Ramos (cell line): ENCODE results near the gene CMTM2.
"Not testable (repeated sequence)": the region's sequence is repeated elsewhere in the genome, so short reads cannot be mapped to it uniquely, and the experiment has no call there.

Source experiments
- in situ Hi-C: fragments of 300-500 bp; cut with MboI; formaldehyde crosslinking; loops from one replicate; pipeline ENCODE4 v1.14.3; 2022; ENCODE audit warnings: low sequenced_read_pairs; ENCODE audit not compliant: unreplicated experiment

Gene CMTM2

GRCh38 chr16:66580605-66581209 is 1.4 kb downstream of the CMTM2 start:
- in situ Hi-C loops: no loop called here

GRCh38 chr16:66581246-66581952 is 2.1 kb downstream of the CMTM2 start:
- in situ Hi-C loops: no loop called here

GRCh38 chr16:66585481-66586239 is 6.4 kb downstream of the CMTM2 start:
- in situ Hi-C loops: no loop called here

GRCh38 chr16:66587881-66588600 is 8.8 kb downstream of the CMTM2 start:
- in situ Hi-C loops: no loop called here

- in situ Hi-C loops: no loop called here
These were observed 9.9 kb downstream of the CMTM2 start for GRCh38 chr16:66588981-66589713.

- in situ Hi-C loops: no loop called here
These were observed 11.1 kb downstream of the CMTM2 start for GRCh38 chr16:66590322-66590721.

- in situ Hi-C loops: no loop called here
These were observed 11.8 kb downstream of the CMTM2 start for GRCh38 chr16:66591018-66591417.

- in situ Hi-C loops: no loop called here
These were observed 13.0 kb downstream of the CMTM2 start for GRCh38 chr16:66592241-66592640.

GRCh38 chr16:66592814-66593213 is 13.6 kb downstream of the CMTM2 start:
- in situ Hi-C loops: no loop called here

- in situ Hi-C loops: no loop called here
These were observed 15.5 kb downstream of the CMTM2 start for GRCh38 chr16:66594739-66595138.

GRCh38 chr16:66596559-66596958 is 17.3 kb downstream of the CMTM2 start:
- in situ Hi-C loops: not testable (repeated sequence)

GRCh38 chr16:66596986-66597848 is 18.0 kb downstream of the CMTM2 start:
- in situ Hi-C loops: no loop called here

GRCh38 chr16:66598111-66598510 is 18.8 kb downstream of the CMTM2 start:
- in situ Hi-C loops: no loop called here

GRCh38 chr16:66599726-66600125 is 20.5 kb downstream of the CMTM2 start:
- in situ Hi-C loops: loop anchor here (5.0 to 10.0 kb wide), 2 partner anchors 192 to 265 kb away; no protein-coding TSS in a partner anchor

GRCh38 chr16:66600477-66600876 is 21.2 kb downstream of the CMTM2 start:
- in situ Hi-C loops: loop anchor here (5.0 to 10.0 kb wide), 2 partner anchors 193 to 264 kb away; no protein-coding TSS in a partner anchor

GRCh38 chr16:66601471-66601870 is 22.2 kb downstream of the CMTM2 start:
- in situ Hi-C loops: loop anchor here (5.0 to 10.0 kb wide), 2 partner anchors 194 to 263 kb away; no protein-coding TSS in a partner anchor

GRCh38 chr16:66603537-66604375 is 24.5 kb downstream of the CMTM2 start:
- in situ Hi-C loops: loop anchor here (5.0 to 10.0 kb wide), 2 partner anchors 196 to 261 kb away; no protein-coding TSS in a partner anchor
